Stimulated activated naive B cell treated with anti-CD40 and anti-IgM and Interleukin-4, amounts not matched to agents 10 μg/mL and 1 μg/mL and 100 μg/mL, for 72 hours (primary cell): ENCODE measurements around the gene AK9.
A peak's percentile ranks its signal among the peaks of the same experiment; 100 is the strongest.
"Not testable (repeated sequence)": the region's sequence is repeated elsewhere in the genome, so short reads cannot be mapped to it uniquely, and the experiment has no call there.

ENCODE experiments used
- ATAC-seq, 2 donors: fragments of 150-1000 bp; cut with Tn5 transposase; replicated peaks; 2 replicates each; pipeline ENCODE4 v1.10.0; 2021; ENCODE audit warnings: moderate library complexity in 1 of 2
- DNase-seq: peaks from one replicate; pipeline ENCODE4 v3.0.0; 2021
- H3K27ac Mint-ChIP-seq: one replicate; pipeline ENCODE4 v1.8.0; 2022; ENCODE audit warnings: mild to moderate bottlenecking, mixed read lengths
- H3K27me3 Mint-ChIP-seq, 2 donors: one replicate each; pipeline ENCODE4 v1.8.0; 2022; ENCODE audit warnings: mixed read lengths in 2 of 2
- H3K36me3 Mint-ChIP-seq, 2 donors: one replicate each; pipeline ENCODE4 v1.8.0; 2022; ENCODE audit warnings: mixed read lengths in 2 of 2, mild to moderate bottlenecking in 1 of 2
- H3K4me1 Mint-ChIP-seq, 2 donors: one replicate each; pipeline ENCODE4 v1.8.0; 2022; ENCODE audit warnings: mixed read lengths in 2 of 2, mild to moderate bottlenecking in 1 of 2
- H3K4me3 Mint-ChIP-seq, 2 donors: one replicate each; pipeline ENCODE4 v1.8.0; 2022; ENCODE audit warnings: mild to moderate bottlenecking in 2 of 2, mixed read lengths in 2 of 2, moderate library complexity in 1 of 2
- H3K9me3 Mint-ChIP-seq, 2 donors: one replicate each; pipeline ENCODE4 v1.8.0; 2022; ENCODE audit warnings: mixed read lengths in 2 of 2, mild to moderate bottlenecking in 1 of 2

The AK9 gene

GRCh38 chr6:109678661-109679505 lies 12.1 kb downstream of the AK9 start:
- Mint-ChIP-seq H3K9me3 (peaks cover 3 to 10% of the 10 kb centered on the region in 2 donors), H3K4me1 (peaks cover 12 to 20% of the 10 kb centered on the region in 2 donors), H3K36me3 (peaks cover 2 to 15% of the 10 kb centered on the region in 2 donors)
- ATAC-seq = peak; percentile 56 to 78
- not testable (repeated sequence) for H3K27ac Mint-ChIP-seq, DNase-seq, H3K4me3 Mint-ChIP-seq, H3K27me3 Mint-ChIP-seq

DNA sequence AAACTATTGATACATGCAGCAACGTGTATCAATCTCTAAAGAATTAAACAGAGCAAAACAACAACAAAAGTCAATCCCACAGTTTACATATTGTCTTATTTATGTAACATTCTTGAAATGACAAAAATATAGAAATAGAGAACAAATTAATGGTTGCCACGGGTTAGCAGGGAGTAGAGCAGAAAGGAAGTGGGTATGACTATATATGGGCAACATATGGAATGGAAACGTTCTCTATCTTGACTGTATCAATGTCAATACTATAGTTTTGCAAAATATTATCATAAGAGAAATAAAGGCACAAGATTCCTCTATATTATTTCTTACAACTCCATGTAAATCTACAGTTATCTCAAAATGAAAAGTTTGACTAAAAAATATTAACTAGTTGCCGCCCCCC lies 12.8 kb downstream of the AK9 start:
- H3K27ac Mint-ChIP-seq = no peak overlapping the region
- H3K4me3 Mint-ChIP-seq = no peak overlapping the region
- ATAC-seq (no peak), DNase-seq (no peak)
- no peaks in the 10 kb centered on the region for H3K27me3 Mint-ChIP-seq
- peaks cover 10 to 16% of the 10 kb centered on the region in 2 donors for H3K4me1 Mint-ChIP-seq
- H3K36me3 Mint-ChIP-seq = peaks cover 2 to 15% of the 10 kb centered on the region in 2 donors
- peaks cover 3 to 5% of the 10 kb centered on the region in 2 donors for H3K9me3 Mint-ChIP-seq

DNA sequence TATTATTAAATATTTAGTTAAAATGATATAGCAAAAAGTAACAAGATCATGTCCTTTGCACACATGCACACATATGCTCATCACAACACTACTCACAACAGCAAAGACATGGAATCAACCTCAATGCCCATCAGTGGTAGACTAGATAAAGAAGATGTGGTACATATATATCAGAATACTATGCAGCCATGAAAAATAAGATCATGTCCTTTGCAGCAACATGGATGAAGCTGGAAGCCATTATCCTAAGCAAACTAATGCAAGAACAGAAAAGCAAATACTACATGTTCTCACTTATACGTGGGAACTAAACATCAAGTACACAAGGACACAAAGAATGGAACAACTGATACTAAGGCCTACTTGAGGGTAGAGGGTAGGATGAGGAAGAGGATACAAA lies 14.3 kb downstream of the AK9 start:
- Mint-ChIP-seq H3K9me3 (peaks cover under 1 to 3% of the 10 kb centered on the region in 2 donors), H3K4me3 (no peak overlapping the region), H3K27ac (no peak overlapping the region), H3K4me1 (peaks cover 3% of the 10 kb centered on the region in 2 donors), H3K27me3 (no peaks in the 10 kb centered on the region), H3K36me3 (peaks cover 2 to 14% of the 10 kb centered on the region in 2 donors)
- no peak for DNase-seq
- no peak for ATAC-seq

GRCh38 chr6:109672839-109673238 lies 18.2 kb downstream of the AK9 start:
- Mint-ChIP-seq H3K4me1 (no peaks in the 10 kb centered on the region), H3K27ac (no peak overlapping the region), H3K27me3 (no peaks in the 10 kb centered on the region), H3K9me3 (peaks cover 0 to 3% of the 10 kb centered on the region in 2 donors), H3K36me3 (peaks cover 6 to 21% of the 10 kb centered on the region in 2 donors), H3K4me3 (no peak overlapping the region)
- no peak for ATAC-seq
- DNase-seq = no peak

DNA sequence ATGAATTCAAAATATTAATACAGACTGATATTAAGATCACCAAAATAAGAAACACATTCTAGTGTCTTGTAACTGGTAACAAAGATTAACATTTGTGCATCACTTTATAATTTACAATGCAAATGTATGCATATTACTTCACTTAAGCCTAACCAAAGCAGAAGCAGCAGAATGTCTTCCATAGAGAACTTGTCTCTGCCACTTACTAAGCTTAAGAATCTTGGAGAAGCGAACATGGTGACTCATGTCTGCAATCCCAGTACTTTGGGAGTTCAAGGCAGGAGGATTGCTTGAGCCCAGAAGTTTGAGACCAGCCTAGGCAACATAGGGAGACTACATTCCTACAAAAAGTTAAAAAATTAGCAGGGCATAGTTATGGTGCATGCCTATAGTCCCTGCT lies 18.8 kb downstream of the AK9 start:
- DNase-seq = no peak
- Mint-ChIP-seq H3K27ac (no peak overlapping the region), H3K27me3 (no peaks in the 10 kb centered on the region), H3K4me1 (no peaks in the 10 kb centered on the region), H3K4me3 (no peak overlapping the region), H3K9me3 (peaks cover 0 to 3% of the 10 kb centered on the region in 2 donors), H3K36me3 (peaks cover 6 to 21% of the 10 kb centered on the region in 2 donors)
- ATAC-seq = no peak

- no peaks in the 10 kb centered on the region for H3K27me3 Mint-ChIP-seq
- no peak overlapping the region for H3K4me3 Mint-ChIP-seq
- H3K27ac Mint-ChIP-seq = no peak overlapping the region
- H3K4me1 Mint-ChIP-seq = no peaks in the 10 kb centered on the region
- DNase-seq (no peak), ATAC-seq (no peak)
- H3K36me3 Mint-ChIP-seq = peaks cover 6 to 19% of the 10 kb centered on the region in 2 donors
- peaks cover 0 to 1% of the 10 kb centered on the region in 2 donors for H3K9me3 Mint-ChIP-seq
Measured at GRCh38 chr6:109671733-109672132, 19.3 kb downstream of the AK9 start.

DNA sequence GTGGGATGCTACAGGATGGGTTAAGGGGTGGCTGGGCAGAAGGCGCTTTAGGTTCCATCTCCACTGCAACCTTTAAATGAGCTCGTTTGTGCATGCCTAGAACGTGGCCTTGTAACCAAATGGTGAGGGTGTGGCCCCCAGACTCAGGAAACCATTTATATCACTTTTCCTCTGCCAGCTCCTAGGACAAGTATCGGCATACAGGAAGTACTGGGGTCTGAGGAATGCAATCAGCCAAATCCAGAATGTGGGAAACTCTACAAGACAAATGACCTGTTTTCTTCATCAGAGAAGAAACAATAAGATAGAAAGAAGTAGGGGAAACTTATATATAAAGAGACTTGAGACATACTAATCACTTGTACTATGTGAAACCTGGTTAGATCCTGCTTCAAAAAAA lies 21.2 kb downstream of the AK9 start:
- ATAC-seq = no peak
- no peaks in the 10 kb centered on the region for H3K4me1 Mint-ChIP-seq

GRCh38 chr6:109662192-109662591 lies 28.8 kb downstream of the AK9 start:
- Mint-ChIP-seq H3K27ac (no peak overlapping the region), H3K4me3 (no peak overlapping the region), H3K27me3 (no peaks in the 10 kb centered on the region), H3K36me3 (peaks cover 2 to 4% of the 10 kb centered on the region in 2 donors), H3K9me3 (no peaks in the 10 kb centered on the region), H3K4me1 (no peaks in the 10 kb centered on the region)
- DNase-seq (no peak), ATAC-seq (no peak)

More for the DNA sequence above, 21.2 kb downstream of the AK9 start:
- Mint-ChIP-seq H3K27ac (no peak overlapping the region), H3K4me3 (no peak overlapping the region), H3K27me3 (no peaks in the 10 kb centered on the region), H3K36me3 (peaks cover 6 to 17% of the 10 kb centered on the region in 2 donors), H3K9me3 (no peaks in the 10 kb centered on the region)
- DNase-seq = no peak

DNA sequence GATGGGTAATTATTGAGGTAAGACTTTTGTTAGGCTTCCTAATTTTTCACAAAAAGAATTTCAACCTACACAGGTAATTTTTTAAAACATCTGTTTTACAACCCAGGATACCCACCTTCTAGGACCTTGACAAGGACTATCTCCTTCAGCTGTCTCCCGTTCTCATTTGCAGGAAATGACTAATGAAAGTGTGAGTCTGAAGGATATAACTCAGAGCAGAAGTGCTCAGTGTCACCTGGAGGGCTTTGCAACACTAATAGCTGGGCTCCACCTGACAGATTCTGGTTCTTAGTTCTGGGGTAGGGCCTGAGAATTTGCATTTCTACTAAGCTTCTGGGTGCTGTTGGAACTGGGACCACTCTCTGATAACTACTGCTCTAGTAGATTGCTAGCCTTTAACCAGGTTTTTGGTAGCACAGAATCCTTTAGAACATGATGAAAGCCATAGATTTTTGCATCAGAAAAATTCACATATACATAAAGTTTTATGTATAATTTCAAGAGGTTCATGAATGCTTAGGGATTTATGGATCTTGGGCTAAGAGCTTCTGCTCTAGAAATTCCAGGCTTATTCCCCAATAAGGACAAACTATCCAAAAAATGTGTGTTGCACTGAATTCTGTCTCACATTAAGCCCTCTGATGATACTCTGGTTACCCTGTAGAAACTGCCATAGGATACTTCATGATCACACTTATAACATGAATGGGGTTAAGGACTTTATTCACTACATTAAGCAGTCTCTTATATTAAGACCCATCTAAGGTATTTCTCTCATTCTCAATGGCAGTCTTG lies 30.3 kb downstream of the AK9 start:
- DNase-seq = no peak
- ATAC-seq = no peak
- H3K27ac Mint-ChIP-seq = no peak overlapping the region

GRCh38 chr6:109655761-109656262 lies 35.2 kb downstream of the AK9 start:
- Mint-ChIP-seq H3K27me3 (no peaks in the 10 kb centered on the region), H3K36me3 (peaks cover 2 to 8% of the 10 kb centered on the region in 2 donors), H3K4me3 (no peak overlapping the region), H3K4me1 (no peaks in the 10 kb centered on the region), H3K9me3 (no peaks in the 10 kb centered on the region), H3K27ac (no peak overlapping the region)
- ATAC-seq = no peak
- no peak for DNase-seq

More for the DNA sequence above, 30.3 kb downstream of the AK9 start:
- Mint-ChIP-seq H3K27me3 (no peaks in the 10 kb centered on the region), H3K4me3 (no peak overlapping the region), H3K9me3 (no peaks in the 10 kb centered on the region), H3K4me1 (no peaks in the 10 kb centered on the region), H3K36me3 (peaks cover 2 to 4% of the 10 kb centered on the region in 2 donors)

DNA sequence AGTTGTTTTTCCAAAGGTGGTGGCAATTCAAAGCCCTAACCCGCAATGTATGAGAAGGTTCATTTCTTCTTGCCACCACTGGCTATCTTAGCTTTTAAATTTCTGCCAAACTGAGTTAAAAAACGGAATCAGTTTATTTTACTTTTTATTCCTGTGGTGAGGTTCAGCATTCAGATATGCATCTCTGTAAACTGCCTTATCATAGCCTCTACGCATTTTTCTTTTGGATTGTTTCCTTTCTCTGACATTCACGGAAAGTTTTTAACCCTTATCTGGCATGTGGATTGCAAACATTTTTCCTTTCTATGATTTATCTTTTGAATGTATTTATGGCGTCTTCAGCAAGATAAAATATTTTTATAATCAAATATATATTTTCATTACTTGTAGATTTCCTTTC lies 37.7 kb downstream of the AK9 start:
- Mint-ChIP-seq H3K27ac (no peak overlapping the region), H3K27me3 (no peaks in the 10 kb centered on the region), H3K4me3 (no peak overlapping the region), H3K9me3 (no peaks in the 10 kb centered on the region), H3K36me3 (peaks cover 1 to 5% of the 10 kb centered on the region in 2 donors), H3K4me1 (no peaks in the 10 kb centered on the region)
- DNase-seq (no peak), ATAC-seq (no peak)

- Mint-ChIP-seq H3K36me3 (peaks cover 26 to 50% of the 10 kb centered on the region in 2 donors), H3K27me3 (no peaks in the 10 kb centered on the region), H3K4me3 (no peak overlapping the region), H3K9me3 (peaks cover 0 to 9% of the 10 kb centered on the region in 2 donors), H3K4me1 (no peaks in the 10 kb centered on the region), H3K27ac (no peak overlapping the region)
- DNase-seq (no peak), ATAC-seq (no peak)
Measured at GRCh38 chr6:109644131-109644530, 46.9 kb downstream of the AK9 start.

DNA sequence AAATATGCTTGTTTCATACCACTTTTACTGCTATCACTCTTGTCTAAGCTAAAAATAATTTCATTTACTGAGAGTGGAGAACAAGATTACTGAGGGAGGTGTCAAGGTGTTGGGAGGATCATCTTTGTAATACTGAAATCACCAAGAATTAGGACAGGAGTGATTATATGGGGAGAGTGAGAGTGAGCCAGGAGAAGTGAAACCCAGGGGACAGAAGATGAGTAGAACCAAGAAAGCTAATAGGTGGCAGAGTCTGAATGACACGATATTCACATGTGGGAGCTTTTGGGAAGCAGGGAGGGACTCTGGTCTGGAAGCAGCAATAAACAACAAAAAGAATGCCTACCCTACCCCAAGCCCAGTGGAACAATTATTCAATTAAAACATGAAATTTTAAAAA lies 58.6 kb downstream of the AK9 start:
- DNase-seq = no peak
- peaks cover 0 to 4% of the 10 kb centered on the region in 2 donors for H3K4me1 Mint-ChIP-seq

GRCh38 chr6:109631403-109631802 lies 59.6 kb downstream of the AK9 start:
- peaks cover 15 to 22% of the 10 kb centered on the region in 2 donors for H3K36me3 Mint-ChIP-seq
- peaks cover 0 to under 1% of the 10 kb centered on the region in 2 donors for H3K9me3 Mint-ChIP-seq
- DNase-seq (no peak), ATAC-seq (no peak)
- H3K4me3 Mint-ChIP-seq = no peak overlapping the region
- peaks cover 0 to 4% of the 10 kb centered on the region in 2 donors for H3K4me1 Mint-ChIP-seq
- H3K27ac Mint-ChIP-seq = no peak overlapping the region
- H3K27me3 Mint-ChIP-seq = no peaks in the 10 kb centered on the region

More for the DNA sequence above, 58.6 kb downstream of the AK9 start:
- peaks cover 15 to 22% of the 10 kb centered on the region in 2 donors for H3K36me3 Mint-ChIP-seq
- no peaks in the 10 kb centered on the region for H3K27me3 Mint-ChIP-seq
- no peaks in the 10 kb centered on the region for H3K9me3 Mint-ChIP-seq
- no peak overlapping the region for H3K4me3 Mint-ChIP-seq
- no peak for ATAC-seq
- H3K27ac Mint-ChIP-seq = no peak overlapping the region
